ENCODE data around the gene ZNF784.
A peak's percentile ranks its signal among the peaks of the same experiment; 100 is the strongest.

ZNF784 gene

DNA sequence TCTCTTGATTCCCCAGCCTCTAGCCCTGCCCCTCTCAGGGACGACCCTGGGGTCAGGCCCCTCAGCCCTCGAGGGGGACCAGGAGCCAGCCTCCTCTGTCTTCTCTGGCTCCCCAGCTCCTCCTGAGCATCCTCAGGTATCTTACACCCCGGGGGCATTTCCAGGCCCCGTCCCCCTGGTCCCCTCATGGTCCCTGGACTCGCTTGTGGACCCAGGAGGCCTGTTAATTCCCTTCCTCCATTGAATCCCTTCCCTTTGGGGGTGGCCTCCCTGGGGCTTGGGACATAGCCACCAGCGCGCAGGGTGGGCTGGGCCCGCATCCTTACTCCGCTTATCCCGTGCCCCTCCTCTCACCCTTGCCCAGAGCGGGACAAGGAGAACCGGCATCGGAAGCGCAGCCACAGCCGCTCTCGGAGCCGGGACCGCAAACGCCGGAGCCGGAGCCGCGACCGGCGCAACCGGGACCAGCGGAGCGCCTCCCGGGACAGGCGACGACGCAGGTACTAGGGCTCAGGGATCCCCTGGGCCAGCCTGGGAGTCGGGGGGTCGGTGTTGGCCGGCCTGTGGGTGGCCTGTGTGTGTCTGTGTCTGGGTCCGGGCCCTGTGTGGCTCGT is 34.6 kb upstream of the ZNF784 start:
- DNase-seq, result no peak
- in situ Hi-C loops (cut with MboI; ENCODE audit: low pct_unique_long_range_greater_than_20kb, low sequenced_read_pairs), result no loop called here

DNA sequence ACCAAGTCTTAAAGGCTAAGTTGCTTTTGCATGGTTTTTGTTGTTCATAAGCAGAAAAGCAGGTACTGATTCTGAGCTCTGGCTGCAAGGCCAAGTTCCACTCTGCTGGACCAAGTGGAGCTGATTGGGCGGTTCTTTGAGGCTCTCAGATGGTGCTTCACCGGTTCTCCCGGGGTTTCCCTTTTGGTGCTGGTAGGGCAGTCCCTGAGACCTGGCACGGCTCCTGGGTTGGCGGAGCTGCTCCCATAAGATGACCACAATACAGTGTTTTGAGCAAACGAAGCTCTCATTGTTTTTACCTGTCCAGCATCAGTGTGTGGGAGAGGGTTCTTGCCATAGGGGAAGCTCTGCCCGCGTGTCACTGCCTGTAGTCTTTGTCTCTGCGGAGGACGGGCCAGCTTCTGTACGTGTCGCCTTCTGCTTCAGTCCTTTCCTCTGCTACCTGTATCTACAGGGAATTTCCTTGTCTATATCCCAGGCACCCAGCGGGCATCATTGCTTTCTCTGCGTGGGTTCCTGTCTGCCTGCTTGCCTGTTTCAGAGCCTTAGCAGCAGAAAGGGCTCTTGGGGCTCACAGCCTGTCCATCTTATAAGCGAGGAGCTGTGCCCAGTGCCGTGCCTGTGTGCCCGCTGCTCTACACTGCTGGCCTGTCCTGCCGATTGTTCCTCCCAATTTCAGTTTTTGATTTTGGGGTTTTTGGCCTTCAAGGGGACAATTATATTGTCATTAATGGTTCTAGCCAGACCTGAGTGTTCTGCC is 32.8 kb upstream of the ZNF784 start:
- no peak for DNase-seq
- in situ Hi-C loops (cut with MboI; ENCODE audit: low pct_unique_long_range_greater_than_20kb, low sequenced_read_pairs), result no loop called here

DNA sequence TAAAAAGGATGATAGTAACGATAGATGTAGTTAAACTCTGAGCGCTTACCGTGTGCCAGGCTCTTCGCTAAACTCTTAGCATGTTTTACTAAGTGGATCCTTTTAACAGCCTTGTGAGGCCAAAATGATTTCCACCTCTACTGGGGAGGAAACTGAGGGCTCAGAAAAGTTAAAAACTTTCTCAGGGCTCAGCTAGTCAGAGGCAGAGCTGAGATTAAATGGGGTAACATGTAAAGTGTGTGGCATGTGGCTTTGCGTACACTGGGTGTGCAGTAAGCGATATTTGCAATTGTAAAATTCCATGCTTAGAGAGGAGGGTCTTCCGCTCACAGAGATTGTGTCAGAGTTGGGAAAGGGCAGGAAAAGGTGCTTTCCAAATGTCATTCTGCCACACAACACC is 32.2 kb upstream of the ZNF784 start:
- in situ Hi-C loops (cut with MboI; ENCODE audit: low pct_unique_long_range_greater_than_20kb, low sequenced_read_pairs), result no loop called here
- DNase-seq, result no peak

DNA sequence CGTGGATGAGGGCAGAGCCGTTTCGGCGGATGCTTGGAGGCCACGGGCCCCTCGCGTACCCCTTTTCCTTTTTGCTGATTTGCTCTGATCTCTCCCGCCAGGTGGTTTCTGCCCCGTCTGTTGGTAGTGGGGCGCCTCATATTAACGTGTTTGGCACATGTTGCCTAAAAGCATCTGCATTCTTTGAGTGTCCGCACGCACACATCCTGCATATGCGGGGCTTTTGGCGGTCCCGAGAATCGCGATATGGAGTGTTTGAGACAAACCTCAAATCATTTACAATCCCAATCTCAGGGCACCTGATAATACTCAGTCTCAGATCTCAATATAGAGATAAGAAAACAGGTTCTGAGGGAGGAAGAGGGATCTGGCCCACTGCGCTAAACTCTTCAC is 31.3 kb upstream of the ZNF784 start:
- in situ Hi-C loops (cut with MboI; ENCODE audit: low pct_unique_long_range_greater_than_20kb, low sequenced_read_pairs), result no loop called here
- no peak for DNase-seq

DNA sequence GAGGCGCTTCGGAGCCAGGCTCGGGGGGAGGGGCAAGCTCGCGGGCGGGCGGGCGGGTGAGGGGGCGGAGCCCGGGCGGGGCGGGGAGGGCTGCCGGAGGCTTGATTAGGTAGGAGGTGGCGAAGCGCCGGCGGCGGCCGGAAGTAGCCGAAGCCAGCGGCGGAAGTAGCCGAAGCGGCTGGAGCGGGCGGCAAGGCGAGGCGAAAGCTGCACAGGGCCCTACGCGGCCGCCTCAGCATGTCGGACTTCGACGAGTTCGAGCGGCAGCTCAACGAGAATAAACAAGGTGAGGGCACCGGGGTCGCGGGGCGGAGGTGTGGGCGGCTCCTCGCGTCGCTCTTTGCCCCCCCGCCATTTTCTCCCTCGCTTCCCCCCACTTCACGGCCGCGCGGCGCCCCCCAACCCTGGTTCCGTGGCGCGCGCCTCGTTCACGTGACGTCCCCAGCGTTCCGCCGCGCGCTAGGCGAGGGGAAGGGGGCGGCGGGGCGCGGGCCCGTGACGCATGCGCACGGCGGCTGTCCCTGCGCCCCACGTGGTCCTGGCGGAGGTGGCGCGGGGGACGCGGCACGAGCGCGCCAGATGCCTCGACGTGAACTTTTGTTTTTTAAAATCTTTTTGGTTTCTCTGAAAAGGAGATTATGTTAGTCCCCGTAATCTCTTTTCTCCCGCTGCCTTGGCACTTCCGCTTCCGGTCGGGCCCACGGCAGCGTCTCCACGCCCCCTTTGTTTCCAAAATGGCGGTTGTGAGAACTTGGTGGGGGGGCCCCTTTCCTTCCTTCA is 30.7 kb upstream of the ZNF784 start, which contains the start of gene U2AF2:
U2AF2 (plus strand) TSS at position 168 of the 780 bp plus-strand sequence; CDS start at position 238, 70 bp downstream.
- in situ Hi-C loops (cut with MboI; ENCODE audit: low pct_unique_long_range_greater_than_20kb, low sequenced_read_pairs), result no loop called here
- peak; percentile 84 for DNase-seq

DNA sequence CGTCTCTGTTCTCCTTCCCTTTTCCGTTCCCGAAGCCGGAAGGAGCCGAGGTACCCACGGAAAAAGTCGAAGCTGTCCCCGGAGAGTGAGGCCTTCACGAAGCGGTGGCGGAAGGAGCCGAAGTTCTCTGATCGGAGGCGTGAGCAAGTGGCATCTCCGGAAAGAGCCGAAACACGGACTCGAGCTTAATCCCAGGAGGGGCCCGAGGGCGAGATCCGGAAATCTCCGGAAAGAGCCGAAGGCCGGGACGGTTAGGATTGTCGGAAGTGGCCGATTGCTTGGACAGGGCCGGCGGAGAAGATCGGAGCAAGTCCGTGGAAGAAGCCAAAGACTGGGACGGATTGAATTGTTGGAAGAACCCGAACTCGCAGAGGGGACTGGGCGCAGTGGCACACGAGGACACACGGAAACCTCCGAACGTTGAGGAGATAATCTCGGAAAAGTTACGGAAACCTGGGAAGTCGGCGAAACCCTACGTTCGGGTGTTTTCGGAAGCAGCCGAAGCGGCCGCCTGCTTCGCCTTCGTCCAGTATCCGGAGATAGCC is 30.0 kb upstream of the ZNF784 start:
- DNase-seq, result peak; percentile 99
- in situ Hi-C loops (cut with MboI; ENCODE audit: low pct_unique_long_range_greater_than_20kb, low sequenced_read_pairs), result no loop called here

DNA sequence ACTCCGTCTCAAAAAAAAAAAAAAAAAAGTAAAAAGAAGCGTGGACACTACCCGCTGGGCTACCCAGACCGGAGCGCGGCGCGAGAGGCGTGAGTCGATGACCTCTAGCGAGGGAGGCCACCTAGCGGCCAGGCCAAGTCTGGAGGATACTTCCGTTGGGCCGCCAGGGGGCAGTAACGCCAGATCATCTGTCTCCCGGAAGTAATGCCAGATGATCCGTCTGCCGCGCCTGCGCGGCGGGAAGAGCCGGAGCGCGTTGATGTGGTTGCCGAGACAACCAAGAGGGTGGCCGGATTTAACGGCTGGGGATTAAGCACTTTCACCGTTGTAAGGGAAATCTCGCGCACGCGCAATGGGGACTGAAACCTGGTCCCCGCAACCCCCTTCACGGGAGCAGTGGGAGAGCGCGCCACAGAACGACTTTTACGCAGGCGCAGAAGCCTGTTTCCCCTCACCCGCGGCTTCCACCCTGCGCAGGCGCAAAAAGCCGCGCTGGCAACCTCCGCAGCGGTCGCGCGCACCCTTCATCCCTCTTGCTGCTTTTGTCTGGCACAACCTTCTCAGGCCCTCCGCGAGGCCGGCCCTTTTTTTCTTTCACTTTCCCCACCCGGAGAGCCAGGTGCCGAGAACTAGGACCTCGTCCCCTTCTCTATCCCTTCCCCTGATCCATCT is 29.4 kb upstream of the ZNF784 start:
- in situ Hi-C loops (cut with MboI; ENCODE audit: low pct_unique_long_range_greater_than_20kb, low sequenced_read_pairs), result no loop called here
- peak; percentile 98 for DNase-seq

DNA sequence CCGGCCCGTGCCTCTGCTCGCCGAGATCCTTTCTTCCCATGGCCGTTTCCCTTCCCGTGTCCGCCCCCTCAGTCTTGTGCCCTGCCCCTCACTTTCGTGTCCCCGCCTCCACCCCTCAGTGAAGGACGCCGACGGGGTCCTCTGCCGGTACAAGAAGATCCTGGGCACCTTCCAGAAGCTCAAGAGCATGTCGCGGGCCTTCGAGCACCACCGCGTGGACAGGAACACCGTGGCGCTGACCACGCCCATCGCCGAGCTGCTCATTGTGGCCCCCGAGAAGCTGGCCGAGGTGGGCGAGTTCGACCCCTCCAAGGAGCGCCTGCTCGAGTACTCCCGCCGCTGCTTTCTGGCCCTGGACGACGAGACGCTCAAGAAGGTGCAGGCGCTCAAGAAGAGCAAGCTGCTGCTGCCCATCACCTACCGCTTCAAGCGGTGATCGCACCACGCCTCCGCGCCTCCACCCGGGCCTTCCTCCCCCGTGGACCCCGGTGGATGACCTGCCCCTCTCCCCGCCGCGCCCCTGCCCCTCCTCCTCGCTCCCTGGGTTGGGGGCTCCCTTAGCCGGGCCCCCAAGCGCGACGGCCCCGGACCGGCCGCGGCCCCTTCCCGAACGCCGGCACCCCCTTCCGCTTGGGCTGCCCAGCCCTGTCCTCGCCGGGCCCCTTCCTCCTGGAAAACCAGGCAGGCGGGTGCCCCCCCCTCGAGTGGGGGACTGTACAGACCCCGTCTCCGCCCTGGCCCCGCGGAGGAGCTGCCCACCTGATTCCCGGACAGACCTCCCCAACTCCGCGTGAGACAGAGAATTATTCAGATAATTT is 28.2 kb upstream of the ZNF784 start:
- DNase-seq, result no peak

DNA sequence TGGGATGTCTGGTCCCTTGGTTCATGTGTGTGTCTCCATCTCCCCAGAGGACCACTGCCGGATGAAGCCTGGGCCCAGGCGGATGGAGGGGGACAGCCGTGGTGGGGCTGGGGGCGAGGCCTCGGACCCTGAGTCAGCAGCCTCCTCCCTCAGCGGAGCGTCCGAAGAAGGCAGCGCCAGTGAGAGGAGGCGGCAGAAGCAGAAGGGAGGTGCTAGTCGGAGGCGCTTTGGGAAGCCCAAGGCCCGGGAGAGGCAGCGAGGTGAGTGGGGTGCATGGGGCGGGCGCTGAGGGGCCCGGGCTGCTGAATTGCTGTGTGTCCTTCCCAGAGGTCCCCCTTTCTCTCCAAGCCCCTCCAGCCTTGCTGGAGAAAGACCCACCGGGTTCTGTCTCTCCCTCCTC is 26.9 kb upstream of the ZNF784 start:
- in situ Hi-C loops (cut with MboI; ENCODE audit: low pct_unique_long_range_greater_than_20kb, low sequenced_read_pairs), result no loop called here
- DNase-seq, result no peak

More for the DNA sequence above, 28.2 kb upstream of the ZNF784 start:
- in situ Hi-C loops (cut with MboI; ENCODE audit: low pct_unique_long_range_greater_than_20kb, low sequenced_read_pairs), result no loop called here

DNA sequence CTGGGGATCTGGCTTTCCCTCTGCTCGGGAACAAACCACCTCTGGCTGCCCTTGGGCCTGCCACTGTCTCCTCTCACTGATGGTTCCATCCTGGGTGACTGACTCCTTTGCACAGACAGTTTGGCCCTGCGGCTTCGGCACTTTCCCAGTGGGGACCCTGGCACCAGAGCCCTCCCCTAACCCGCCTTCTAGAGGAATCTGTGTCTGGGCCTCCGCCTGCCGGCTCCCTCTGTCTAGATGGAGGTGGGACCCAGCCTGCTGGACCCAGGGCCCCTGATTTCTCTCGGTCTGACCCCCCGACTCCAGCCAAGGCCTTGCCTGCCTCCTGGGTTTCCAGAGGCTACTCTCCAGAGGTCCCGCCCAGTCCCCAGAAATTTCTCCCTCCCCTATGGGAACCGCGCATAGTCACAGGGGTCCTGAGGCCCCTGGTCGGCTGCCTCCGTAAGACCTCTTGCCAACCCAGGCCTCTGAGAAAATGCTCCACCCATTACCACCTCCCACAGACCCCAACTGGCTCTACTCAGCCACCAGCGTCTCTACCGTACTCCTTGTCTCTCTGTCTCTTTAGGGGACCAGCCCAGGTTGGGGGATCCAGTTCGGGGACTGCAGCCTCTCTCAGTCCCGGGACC is 26.4 kb upstream of the ZNF784 start:
- in situ Hi-C loops (cut with MboI; ENCODE audit: low pct_unique_long_range_greater_than_20kb, low sequenced_read_pairs), result no loop called here
- no peak for DNase-seq

DNA sequence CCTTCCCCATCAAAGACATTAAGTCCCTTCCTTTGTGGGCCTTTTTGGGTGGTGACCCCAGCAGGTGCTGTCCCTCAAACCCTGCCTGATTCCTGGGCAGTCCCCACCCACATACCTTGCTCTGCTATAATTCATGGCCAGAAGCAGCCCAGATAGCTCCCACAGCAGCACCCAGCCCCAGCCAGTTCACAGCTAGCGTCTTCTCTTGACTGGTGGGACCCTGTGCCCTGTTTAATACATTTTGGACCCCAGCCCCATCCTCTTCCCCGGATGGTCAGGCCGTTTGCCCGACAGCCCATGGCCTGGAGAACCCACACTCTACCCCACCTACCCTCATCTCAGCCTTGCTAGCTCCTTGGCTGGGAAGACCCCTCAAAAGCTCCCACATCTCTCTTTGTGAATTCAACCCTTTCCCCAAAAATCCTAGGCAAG is 25.8 kb upstream of the ZNF784 start:
- DNase-seq, result no peak
- in situ Hi-C loops (cut with MboI; ENCODE audit: low pct_unique_long_range_greater_than_20kb, low sequenced_read_pairs), result no loop called here

DNA sequence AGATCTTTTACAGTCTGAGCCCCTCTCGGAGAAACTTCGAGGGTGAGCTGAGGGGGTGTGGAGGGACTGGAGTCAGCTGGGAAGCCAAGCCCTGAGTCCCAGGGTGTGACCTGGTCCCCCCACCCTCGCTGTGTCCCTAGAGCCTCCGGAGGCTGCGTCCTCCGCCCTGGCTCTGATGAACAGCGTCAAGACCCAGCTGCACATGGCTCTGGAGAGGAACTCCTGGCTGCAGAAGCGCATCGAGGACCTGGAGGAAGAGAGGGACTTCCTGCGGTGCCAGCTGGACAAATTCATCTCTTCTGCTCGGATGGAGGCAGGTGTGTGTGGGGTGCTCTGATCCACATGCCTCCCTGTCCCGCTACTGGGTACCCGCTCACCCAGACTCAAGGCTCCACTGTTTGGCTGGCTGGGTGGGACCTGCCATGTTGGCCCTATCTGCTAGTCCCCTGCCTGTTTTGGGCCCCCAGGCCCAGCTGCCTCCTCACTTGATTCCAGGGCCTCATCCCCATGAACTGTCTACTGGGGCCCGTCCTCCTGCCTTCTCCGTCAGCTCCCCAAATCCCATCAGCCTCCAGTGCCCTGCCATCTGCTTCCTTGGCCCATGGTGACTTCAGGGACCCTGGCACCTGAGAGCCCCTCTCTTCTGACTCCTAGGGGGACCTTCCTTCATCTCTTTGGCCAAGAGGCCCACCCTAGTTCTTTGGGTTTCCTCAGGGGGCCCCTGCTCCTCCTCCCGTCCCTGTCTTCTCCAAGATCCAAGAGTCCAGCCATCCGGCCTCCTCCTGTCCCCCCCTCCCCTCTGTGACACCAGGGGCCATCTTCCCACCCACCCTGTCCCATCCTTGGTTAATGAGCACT is 25.1 kb upstream of the ZNF784 start:
- in situ Hi-C loops (cut with MboI; ENCODE audit: low pct_unique_long_range_greater_than_20kb, low sequenced_read_pairs), result no loop called here
- no peak for DNase-seq

DNA sequence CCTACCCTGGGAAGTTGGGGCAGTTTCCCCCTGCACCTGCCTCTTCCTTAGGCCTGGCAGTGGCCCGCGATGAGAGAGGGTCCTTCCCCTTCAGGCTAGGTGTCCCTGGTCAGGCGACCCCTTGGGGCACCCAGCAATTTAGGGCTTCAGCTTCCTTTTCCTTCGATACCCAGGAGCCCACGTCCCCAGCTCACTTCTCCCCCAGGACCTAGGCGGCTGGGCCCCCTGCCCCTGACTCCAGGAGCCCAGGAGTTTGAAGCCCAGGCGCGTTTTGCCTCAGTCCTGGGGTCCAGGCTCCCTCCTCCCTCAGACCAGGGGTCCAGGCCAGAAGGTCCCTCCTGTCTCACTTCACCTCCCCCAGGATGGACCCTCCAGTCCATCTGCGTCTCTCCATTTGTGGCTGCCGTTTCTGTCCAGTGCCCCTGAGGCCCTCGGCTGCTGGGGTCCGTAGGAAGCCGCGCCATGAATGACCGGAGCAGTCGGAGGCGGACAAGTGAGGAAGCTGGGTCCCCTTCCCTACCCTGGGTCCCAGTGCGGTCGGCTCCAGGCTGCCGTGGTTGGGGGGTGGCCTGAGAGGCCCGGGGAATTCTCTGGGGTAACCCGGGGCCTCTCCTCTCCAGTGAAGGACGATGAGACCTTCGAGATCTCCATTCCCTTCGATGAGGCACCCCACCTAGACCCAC is 24.4 kb upstream of the ZNF784 start:
- no peak for DNase-seq
- in situ Hi-C loops (cut with MboI; ENCODE audit: low pct_unique_long_range_greater_than_20kb, low sequenced_read_pairs), result no loop called here

DNA sequence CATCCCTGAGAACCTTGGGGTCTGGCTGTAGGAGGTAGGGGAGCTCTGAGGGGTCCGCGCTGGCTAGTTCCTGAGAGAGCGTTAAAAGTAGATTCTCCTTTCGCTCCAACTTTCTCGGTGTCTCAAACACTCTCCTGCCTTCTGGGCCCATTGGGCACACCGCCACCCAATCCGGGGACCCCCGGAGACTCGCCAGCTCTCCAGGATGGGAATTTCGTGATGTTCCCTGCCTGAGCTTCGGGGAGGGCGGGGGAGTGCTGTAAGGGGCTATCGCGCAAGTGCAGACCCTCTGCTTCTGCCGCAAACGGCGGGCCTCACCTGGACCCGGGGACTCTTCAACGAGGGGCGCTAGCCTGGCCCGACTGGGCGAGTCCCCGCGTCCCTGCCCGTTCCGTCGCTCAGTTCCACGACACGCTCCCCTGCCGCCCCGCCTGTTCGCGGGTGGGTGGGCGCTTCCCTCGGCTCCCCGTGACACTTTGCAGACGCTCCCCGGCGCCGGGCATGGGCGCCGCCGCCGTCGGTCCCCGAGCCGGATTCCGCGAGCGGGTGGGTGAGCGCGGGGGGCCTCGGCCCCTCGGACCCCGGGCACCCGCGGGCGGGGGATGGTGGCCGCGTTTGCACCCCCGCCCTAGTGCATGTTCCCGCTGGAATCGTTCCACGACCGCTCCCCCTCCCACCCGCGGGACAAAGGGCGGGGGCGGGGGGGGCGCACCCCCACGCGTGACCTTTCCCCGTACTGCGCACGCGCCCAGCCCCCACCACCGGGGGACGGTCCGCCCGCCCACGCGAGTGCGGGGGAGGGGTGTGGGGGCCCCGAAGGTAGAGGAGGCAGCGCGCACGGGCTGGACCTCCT is 23.6 kb upstream of the ZNF784 start, which contains the start of gene CCDC106:
CCDC106 (plus strand) TSS at position 481 of the 853 bp plus-strand sequence. CDS start 835 bp downstream, outside the sequence.
- in situ Hi-C loops (cut with MboI; ENCODE audit: low pct_unique_long_range_greater_than_20kb, low sequenced_read_pairs), result no loop called here
- peak; percentile 80 for DNase-seq

DNA sequence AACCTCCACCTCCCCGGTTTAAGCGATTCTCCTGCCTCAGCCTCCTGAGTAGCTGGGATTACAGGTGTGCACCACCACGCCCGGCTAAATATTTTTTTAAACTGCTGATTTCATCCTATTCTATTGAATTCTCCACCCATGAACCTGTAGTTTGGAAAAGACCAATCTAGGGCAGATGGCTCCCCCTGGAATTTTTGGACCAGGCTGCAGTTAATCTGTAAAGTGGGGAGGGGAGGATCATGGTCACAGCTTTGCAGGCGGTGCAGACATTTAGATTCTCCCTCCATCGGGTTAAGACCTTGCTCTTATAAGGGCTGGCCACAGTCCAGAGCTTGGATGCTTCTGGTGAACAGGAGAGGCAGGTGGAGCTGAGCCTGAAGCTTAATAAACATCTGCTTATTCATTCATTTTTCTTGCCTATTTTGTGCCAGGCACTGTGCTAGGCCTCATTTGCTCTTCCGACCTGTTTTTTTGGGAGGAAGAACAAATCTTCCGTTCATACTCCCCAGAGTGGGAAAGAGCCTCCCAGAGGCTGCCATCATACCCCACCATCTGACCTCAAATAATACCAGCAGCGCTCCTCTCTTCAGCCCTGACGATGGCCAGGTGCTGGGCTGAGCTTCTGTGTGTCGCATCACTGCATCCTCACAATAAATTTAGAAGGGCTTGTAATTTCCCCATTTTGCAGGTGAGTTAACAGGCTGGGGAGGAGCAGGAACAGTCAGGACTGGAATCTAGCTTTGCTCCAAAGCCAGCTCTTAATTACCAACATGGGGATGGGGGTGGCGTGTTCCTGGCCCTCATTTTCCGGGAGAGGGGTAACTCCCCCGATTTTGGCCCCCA is 22.7 kb upstream of the ZNF784 start:
- in situ Hi-C loops (cut with MboI; ENCODE audit: low pct_unique_long_range_greater_than_20kb, low sequenced_read_pairs), result no loop called here
- no peak for DNase-seq
